Embryonic facial prominence (tissue), 1 donor: ENCODE measurements around the gene KLF13.

ENCODE experiments used
- DNase-seq: peaks from one replicate; pipeline ENCODE4 v3.0.0-alpha.2; 2016; ENCODE audit errors: extremely low spot score

Gene KLF13

GRCh38 chr15:31400222-31400927, 73.7 kb downstream of the KLF13 start:
- DNase-seq: no peak

GRCh38 chr15:31401282-31401681, 74.6 kb downstream of the KLF13 start:
- DNase-seq: no peak

- DNase-seq: no peak
Observed at GRCh38 chr15:31402003-31402402, 75.4 kb downstream of the KLF13 start.

- DNase-seq: no peak
Observed at GRCh38 chr15:31402511-31403056, 75.9 kb downstream of the KLF13 start.

GRCh38 chr15:31403096-31403495, 76.5 kb downstream of the KLF13 start:
- DNase-seq: no peak

GRCh38 chr15:31403606-31404005, 77.0 kb downstream of the KLF13 start:
- no peak for DNase-seq

GRCh38 chr15:31404345-31404744, 77.7 kb downstream of the KLF13 start:
- no peak for DNase-seq

GRCh38 chr15:31405200-31405920, 78.7 kb downstream of the KLF13 start:
- no peak for DNase-seq

- no peak for DNase-seq
Observed at GRCh38 chr15:31407376-31407775, 80.7 kb downstream of the KLF13 start.

GRCh38 chr15:31407851-31408250, 81.2 kb downstream of the KLF13 start:
- DNase-seq: no peak

- no peak for DNase-seq
Observed at GRCh38 chr15:31408724-31409123, 82.1 kb downstream of the KLF13 start.

GRCh38 chr15:31409171-31409570, 82.5 kb downstream of the KLF13 start:
- DNase-seq: no peak

GRCh38 chr15:31412824-31413223, 86.2 kb downstream of the KLF13 start:
- DNase-seq: no peak

GRCh38 chr15:31415201-31415600, 88.6 kb downstream of the KLF13 start:
- no peak for DNase-seq

- no peak for DNase-seq
Observed at GRCh38 chr15:31419820-31420219, 93.2 kb downstream of the KLF13 start.

- DNase-seq: no peak
Observed at GRCh38 chr15:31427411-31427810, 100.8 kb downstream of the KLF13 start.
